Measurements from ENCODE around the gene PCDHGA3.

- TF ChIP-seq EZH2 (IDR thresholded peaks at IDR 0.05) (no peak), POLR2AphosphoS5 (IDR thresholded peaks at IDR 0.05; ENCODE audit: borderline replicate concordance, low read depth, low read length) (no peak)
Measured at GRCh38 chr5:141374627-141375026, 31.0 kb downstream of the PCDHGA3 start.
